ENCODE measurements around the gene MEGF10. TPM values are rescaled to one million over a fixed set of nuclear protein-coding genes. Genes with fewer than 3 reads are reported as not detected.

MEGF10 gene
- total and polyA plus RNA-seq, 2 of the 8 experiments (the other 6 are each of a cell fraction or from before 2014, with no cell fraction given): 38.2 to 53.1 TPM

DNA sequence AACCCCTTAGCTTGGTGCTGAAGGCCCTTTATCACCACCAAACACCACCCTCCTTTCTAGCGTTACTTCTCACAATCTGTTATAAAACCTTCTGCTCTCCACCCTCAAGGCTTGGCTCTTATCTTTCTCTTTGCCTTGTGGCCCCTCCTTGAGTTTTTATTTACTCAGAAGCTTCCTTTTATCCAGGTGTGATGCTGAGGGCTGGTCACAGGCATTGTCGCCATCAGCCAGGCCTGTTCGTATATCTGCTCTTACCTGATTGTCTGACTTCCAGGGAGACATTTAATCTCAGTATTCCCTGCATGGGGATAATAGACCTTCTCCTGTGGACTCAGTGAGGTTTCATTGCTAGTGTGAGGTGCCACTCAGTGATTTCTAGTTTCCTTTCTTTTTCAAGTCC lies 34.2 kb downstream of the MEGF10 start (continued):
- TF ChIP-seq, protein P1, sequence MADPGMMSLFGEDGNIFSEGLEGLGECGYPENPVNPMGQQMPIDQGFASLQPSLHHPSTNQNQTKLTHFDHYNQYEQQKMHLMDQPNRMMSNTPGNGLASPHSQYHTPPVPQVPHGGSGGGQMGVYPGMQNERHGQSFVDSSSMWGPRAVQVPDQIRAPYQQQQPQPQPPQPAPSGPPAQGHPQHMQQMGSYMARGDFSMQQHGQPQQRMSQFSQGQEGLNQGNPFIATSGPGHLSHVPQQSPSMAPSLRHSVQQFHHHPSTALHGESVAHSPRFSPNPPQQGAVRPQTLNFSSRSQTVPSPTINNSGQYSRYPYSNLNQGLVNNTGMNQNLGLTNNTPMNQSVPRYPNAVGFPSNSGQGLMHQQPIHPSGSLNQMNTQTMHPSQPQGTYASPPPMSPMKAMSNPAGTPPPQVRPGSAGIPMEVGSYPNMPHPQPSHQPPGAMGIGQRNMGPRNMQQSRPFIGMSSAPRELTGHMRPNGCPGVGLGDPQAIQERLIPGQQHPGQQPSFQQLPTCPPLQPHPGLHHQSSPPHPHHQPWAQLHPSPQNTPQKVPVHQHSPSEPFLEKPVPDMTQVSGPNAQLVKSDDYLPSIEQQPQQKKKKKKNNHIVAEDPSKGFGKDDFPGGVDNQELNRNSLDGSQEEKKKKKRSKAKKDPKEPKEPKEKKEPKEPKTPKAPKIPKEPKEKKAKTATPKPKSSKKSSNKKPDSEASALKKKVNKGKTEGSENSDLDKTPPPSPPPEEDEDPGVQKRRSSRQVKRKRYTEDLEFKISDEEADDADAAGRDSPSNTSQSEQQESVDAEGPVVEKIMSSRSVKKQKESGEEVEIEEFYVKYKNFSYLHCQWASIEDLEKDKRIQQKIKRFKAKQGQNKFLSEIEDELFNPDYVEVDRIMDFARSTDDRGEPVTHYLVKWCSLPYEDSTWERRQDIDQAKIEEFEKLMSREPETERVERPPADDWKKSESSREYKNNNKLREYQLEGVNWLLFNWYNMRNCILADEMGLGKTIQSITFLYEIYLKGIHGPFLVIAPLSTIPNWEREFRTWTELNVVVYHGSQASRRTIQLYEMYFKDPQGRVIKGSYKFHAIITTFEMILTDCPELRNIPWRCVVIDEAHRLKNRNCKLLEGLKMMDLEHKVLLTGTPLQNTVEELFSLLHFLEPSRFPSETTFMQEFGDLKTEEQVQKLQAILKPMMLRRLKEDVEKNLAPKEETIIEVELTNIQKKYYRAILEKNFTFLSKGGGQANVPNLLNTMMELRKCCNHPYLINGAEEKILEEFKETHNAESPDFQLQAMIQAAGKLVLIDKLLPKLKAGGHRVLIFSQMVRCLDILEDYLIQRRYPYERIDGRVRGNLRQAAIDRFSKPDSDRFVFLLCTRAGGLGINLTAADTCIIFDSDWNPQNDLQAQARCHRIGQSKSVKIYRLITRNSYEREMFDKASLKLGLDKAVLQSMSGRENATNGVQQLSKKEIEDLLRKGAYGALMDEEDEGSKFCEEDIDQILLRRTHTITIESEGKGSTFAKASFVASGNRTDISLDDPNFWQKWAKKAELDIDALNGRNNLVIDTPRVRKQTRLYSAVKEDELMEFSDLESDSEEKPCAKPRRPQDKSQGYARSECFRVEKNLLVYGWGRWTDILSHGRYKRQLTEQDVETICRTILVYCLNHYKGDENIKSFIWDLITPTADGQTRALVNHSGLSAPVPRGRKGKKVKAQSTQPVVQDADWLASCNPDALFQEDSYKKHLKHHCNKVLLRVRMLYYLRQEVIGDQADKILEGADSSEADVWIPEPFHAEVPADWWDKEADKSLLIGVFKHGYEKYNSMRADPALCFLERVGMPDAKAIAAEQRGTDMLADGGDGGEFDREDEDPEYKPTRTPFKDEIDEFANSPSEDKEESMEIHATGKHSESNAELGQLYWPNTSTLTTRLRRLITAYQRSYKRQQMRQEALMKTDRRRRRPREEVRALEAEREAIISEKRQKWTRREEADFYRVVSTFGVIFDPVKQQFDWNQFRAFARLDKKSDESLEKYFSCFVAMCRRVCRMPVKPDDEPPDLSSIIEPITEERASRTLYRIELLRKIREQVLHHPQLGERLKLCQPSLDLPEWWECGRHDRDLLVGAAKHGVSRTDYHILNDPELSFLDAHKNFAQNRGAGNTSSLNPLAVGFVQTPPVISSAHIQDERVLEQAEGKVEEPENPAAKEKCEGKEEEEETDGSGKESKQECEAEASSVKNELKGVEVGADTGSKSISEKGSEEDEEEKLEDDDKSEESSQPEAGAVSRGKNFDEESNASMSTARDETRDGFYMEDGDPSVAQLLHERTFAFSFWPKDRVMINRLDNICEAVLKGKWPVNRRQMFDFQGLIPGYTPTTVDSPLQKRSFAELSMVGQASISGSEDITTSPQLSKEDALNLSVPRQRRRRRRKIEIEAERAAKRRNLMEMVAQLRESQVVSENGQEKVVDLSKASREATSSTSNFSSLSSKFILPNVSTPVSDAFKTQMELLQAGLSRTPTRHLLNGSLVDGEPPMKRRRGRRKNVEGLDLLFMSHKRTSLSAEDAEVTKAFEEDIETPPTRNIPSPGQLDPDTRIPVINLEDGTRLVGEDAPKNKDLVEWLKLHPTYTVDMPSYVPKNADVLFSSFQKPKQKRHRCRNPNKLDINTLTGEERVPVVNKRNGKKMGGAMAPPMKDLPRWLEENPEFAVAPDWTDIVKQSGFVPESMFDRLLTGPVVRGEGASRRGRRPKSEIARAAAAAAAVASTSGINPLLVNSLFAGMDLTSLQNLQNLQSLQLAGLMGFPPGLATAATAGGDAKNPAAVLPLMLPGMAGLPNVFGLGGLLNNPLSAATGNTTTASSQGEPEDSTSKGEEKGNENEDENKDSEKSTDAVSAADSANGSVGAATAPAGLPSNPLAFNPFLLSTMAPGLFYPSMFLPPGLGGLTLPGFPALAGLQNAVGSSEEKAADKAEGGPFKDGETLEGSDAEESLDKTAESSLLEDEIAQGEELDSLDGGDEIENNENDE (IDR thresholded peaks at IDR 0.05; ENCODE audit: insufficient replicate concordance, low read length): no peak
- no peak for TF ChIP-seq SIRT6 (IDR thresholded peaks at IDR 0.05; ENCODE audit: low read length)
- no peak for TF ChIP-seq BACH1 (IDR thresholded peaks at IDR 0.05; ENCODE audit: low read length)
- TF ChIP-seq HDAC6 (IDR thresholded peaks at IDR 0.05; ENCODE audit: low read depth, low read length): no peak
- no peak for TF ChIP-seq SIN3A (conservative IDR thresholded peaks at IDR 0.05 in 1 of 2, IDR thresholded peaks at IDR 0.05 in 1 of 2; ENCODE audit: low read depth in 1 of 2, low read length in 2 of 2)

Measured in H1 (cell line).